HG03432 (cell line): ENCODE data around the gene PRR5L.
"Not testable (repeated sequence)": the region's sequence is repeated elsewhere in the genome, so short reads cannot be mapped to it uniquely, and the experiment has no call there.

Experiments used
- ATAC-seq: cut with Tn5 transposase; IDR thresholded peaks from one replicate; pipeline ENCODE4 v1.9.1; 2021; ENCODE audit warnings: mild to moderate bottlenecking, moderate library complexity; ENCODE audit not compliant: unreplicated experiment

The PRR5L gene

DNA sequence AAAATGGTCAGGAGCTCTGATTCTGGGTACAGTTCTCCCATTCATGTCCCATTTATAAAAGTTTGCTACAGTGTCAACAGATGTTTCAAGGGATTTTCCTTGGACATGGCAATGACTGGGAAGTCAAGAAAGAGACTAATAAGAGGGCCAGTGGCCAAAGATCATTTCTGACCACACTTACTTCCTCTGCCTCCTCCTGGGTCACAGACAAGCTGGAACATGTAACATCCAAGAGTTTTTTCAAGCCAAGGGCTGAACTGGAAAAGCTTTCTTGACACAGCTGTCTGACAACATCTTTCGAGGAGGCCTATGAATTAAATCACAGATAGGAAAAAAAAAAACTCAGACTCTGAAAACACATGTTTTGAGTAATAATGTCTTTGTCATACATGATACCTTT lies 15.6 kb upstream of the PRR5L start:
- ATAC-seq: no peak

DNA sequence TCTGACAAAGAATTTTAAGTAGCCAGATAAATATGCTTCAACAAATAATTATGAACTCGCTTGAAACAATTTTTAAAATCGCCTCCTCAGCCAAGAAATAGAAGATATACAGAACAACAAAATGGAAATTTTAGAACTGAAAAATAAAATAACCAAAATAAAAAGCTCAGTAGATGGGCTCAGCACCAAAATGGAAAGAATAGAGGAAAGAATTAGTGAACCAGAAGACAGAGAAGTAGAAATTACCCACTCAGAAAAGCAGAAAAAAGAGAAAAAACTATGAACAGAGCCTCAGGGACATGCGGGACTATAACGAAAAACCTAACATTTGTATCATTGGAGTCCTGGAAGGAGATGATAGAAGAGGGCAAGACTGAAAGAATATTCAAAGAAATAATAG lies 14.2 kb upstream of the PRR5L start:
- no peak for ATAC-seq

DNA sequence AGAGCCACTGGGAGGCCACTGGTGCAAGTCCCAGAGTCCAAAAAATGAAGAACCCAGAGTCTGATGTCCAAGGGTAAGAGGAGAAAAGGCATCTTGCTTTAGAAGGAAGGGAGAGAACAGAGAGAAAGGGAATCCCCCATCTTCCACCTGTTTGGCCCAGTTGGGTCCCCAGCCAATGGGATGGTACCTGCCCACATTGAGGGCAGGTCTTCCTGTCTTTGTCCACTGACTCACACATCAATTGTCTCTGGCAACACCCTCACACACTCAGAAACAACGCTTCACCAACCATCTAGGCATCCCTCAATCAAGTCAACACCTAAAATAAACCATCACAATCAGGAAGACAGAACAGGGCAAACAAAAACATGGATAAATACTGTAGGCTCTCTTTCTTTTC lies 13.2 kb upstream of the PRR5L start:
- ATAC-seq: no peak

DNA sequence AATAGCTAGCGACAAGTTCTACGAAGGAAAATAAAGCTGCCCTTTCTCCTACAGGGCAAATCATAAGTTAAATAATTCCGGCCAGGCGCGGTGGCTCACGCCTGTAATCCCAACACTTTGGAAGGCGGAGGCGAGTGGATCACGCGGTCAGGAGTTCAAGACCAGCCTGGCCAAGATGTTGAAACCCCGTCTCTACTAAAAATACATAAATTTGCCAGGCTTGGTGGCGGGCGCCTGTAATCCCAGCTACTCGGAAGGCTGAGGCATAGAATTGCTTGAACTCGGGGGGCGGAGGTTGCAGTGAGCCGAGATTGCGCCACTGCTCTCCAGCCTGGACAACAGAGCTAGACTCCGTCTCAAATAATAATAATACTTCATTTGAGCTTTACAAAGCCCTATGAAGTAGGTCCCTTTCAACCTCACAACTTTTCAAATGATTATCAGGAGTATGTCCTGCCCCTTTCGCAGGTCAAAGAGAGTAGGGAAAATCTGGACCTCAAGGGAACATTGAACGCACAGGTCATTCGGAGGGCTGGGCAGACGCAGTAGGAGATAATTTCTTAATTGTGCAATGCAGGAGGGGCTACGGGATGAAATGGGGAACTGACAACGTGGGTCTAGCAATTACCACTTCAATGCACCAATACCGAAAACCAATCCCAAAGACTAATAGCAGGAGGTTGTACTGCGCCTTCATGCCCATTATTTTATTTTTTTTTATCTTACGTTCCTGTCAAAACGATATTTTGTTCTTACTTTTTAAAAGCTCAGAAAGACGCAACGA lies 7.5 kb upstream of the PRR5L start:
- no peak for ATAC-seq

DNA sequence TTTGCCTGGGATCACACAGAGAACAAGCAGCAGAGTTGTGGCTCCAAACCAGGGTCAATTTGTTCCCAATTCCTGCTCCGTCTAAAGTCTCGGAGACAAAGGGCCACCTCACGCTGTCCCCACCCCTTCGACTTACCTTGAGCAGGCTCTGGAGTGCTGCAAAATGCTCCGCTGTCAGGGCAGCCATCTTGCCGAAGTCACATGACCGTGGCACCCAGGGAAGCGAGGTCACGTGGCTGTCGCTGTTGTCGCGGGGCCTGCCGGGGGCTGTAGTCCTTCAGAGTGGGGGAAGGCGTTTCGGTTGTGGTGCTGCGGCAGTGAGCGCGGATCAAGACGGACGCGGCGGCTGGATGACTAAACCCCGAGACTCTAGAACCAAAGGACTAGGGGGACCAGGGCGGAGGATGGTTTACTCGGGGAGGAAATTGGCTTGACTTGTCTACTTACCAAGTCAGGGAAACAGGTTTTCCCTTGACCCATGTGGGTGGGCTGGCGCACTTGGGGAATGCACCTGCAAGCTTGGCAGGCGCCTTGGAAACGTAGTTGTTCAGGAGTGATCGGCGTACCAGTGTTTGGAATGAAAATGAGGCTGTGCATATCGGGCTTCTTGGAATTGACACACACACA lies 6.7 kb upstream of the PRR5L start, which contains the start of gene COMMD9:
COMMD9 (minus strand) TSS at position 199 of the 627 bp plus-strand sequence; CDS start at position 187, 12 bp downstream.
- ATAC-seq: peak; percentile 100

DNA sequence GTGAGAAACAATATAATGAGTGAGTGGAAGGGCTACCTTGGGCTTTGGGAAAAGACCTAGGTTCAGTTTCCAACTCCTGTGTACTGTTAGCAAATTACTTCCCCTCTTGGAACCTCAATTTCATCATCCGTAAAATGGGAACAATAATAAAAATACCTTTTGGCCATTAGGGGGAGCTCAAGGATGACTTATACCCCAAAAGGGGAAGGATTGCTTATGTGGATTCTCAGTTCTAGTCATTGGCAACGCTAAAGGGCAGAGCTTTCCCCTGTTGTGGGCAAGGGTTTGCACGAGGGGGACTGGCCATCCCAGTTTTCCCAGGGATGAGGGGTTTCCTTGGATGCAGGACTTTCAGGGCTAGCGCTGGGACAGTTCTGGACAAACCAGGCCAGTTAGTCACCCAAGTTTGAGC lies 3.8 kb upstream of the PRR5L start:
- peak; percentile 24 for ATAC-seq

DNA sequence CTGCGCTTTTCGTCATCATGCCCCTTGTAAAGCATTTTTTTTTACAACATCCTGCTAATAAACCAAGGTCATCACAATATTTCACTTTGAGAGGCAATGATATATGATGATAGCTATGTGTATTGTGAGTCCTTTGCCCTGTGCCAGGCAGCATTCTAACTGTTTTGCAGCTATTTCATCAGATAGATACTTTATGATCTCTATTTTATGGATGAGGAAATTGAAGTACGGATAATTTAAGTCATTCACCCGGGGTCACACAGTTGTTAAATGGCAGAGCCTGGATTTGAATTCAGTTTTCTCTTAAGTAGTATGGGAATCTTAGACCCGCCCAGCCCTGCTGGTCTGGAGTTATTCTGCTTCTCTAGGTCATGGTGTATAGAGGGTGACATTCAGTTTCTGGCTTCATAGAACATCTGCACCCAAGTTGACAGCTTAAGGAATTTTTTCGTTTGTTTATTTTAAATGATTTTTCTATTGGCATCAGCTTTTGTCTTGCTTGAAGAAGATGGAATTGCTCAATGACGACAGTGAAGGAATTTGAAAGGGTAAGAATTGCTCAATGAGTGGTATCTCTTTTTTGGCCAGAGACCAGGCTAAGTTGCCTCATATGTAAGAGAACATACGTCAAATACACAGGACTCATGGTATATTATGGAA lies 926 bp downstream of the PRR5L start:
- no peak for ATAC-seq

DNA sequence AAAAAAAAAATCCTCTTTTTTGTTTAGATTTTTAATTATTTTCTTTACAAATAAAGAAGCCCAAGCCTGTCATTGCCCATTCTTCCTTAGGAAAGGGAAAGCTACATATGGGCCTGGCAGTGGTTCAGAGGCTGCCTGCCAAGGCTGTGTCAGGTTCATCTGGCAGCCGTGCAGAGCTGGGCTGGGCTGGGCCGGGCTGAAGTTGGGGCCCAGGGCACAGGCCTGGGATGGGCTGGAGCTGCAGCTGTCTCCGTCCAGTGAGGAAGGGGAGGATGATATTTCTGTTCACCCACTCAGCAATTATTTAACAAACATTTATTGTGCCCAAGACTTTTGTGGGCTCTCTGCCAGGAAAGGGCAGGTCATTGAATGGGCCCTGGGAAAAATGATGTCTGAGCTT lies 4.6 kb downstream of the PRR5L start:
- no peak for ATAC-seq

DNA sequence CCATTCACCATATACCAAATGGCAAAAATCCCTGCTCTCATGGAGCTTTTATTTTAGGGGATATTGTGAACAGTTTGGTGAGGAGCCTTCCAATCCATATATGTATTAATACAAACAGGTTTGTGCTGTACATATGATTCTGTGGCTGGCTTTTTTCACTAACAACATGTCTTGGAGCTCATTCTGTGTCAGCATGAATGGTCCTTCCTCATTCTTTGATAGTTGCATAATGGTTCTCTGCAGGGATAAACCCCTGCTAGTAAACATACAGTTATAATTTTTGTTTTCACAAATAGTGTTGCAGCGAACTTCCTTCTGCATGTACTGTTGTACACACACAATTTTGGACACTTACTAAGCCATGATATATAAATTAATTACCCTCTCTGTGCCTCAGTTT lies 8.3 kb downstream of the PRR5L start:
- ATAC-seq: no peak

DNA sequence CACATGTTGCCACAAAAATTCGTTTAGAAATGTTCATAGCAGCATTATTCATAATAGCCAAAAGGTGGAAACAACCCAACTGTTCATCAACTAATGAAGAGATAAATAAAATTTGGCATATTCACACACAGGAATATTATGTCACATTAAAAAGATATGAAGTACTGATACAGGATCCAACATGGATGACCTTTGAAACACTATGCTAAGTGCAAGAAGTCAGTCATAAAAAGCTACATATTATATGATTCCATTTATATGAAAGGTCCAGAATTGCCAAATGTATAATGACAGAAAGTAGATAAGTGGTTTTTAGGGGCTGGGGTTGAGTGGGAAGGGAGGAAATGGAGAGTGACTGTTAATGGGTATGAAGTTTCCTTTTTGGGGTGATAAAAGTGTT lies 9.0 kb downstream of the PRR5L start:
- ATAC-seq: no peak

DNA sequence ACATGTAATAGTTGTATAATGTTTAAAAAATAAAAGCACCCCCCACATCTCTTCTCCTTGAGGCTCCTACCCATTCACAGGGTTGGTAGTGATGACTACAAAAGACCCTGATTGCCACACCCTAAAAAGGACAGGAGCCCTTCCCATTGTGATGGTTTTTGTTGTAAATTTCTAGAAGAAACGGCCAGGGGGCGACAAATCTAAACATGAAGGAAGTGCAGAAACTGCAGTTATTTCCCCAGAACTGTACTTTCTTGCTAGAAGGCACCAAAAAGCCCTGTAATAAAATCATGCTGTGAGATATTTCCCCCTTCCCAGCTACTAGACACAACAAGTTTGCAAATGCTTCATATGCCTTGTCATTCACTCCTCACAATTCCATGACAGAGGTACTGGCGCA lies 10.8 kb downstream of the PRR5L start:
- no peak for ATAC-seq

DNA sequence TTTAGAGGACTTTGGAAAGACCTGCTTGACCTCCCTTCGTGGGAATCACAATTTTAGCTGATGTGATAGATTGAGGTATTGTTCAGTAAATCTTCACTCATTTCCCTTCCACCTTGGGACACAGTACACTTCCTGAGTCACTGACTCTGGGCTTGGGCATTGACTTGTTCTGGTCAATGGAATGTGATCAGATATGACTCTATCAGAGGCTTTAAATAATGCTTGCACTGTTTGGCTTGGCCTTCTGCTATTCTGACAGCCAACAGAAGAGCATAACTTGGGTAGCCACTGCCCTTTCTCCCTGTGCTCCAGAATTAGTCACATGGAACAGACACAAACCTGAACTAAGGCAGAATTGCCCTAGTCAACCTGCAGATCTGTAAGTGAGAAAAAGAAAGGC lies 12.5 kb downstream of the PRR5L start:
- ATAC-seq: no peak

DNA sequence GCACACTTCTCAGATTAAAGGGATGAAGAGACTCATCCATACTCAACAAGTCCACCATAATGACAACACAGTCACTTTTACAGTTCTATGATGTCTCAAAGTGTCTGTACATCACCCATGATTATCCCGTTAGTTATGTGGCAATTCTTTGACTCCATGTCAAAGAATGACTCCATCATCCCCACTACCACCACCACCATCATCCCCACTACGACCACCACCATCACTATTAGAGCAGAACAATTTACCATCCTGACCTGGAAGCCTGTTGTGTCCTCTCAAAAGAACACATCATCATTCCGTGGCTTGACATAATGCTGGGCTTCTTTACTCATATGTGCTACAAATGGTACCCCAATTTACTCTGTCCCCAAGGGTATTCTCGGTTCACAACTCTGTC lies 13.7 kb downstream of the PRR5L start:
- ATAC-seq: no peak

DNA sequence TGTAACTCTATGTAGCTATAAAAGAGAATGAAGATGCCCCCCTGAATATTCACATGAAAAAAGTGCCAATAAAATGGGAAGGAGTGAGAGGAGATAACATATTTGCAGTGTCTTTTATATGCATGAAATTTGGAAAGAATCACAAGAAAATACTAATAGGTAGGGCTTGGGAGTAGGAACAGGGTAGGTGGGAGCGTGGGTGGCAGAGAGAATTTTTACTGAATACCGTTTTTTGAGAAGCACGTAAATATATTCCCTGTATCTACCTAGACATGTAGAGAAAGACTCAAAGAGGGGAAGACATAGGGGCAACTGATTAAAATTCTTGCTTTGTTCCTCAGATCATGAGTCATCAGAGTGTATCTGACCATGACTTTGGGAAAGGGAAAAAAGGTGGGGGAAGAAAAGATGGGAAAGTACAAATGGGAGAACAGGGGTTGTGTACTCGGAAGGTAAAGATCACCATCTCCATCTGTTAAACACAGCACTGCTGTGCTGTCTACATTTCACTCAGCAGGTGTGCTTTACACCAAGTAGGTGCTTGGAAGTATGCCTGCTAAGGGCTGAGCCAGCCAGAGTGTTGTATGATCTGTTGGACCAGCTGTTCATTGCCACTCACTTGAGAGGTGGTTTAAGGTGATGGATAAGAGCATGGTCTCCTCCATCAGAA lies 16.0 kb downstream of the PRR5L start:
- ATAC-seq: peak; percentile 7

DNA sequence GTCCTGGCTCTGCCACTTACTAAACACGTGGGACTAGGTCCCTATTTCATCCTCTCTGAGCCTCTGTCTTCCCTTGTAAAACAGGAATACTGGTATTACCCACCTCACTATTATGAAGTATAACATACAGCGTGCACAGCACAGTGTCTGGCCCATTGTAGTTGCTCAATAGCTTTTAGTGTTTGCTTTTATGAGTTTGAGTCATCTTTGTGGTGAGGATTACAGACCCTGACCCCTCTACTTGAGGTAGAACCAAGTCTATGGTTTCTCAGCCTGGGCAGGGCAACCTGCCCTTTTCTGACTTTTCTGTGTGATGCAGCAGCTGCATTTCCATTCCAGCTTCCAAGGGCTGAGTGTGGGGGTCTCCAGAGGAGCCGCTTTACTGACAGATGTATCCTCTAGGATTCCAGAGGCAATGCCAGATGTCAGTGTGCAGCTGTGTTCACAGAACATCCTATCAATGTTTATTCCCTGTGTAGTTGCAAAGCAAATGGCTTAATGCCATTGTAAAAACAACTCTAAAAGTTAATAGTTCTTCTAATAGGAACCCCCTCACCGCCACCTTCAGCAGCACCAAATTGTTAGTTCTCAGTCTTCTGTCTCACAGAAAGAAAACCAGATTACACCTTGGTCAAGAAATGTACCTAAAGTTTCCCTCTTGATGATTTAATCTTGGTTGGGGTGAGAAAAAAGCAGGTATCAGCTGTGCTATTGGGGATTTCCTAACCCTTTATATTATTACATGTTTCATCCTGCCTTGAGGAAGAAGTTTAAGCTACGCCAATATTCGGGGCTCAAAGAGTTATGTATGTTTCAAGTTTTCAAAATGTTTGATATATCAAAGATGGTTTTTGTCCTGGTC lies 16.8 kb downstream of the PRR5L start:
- peak; percentile 31 for ATAC-seq

DNA sequence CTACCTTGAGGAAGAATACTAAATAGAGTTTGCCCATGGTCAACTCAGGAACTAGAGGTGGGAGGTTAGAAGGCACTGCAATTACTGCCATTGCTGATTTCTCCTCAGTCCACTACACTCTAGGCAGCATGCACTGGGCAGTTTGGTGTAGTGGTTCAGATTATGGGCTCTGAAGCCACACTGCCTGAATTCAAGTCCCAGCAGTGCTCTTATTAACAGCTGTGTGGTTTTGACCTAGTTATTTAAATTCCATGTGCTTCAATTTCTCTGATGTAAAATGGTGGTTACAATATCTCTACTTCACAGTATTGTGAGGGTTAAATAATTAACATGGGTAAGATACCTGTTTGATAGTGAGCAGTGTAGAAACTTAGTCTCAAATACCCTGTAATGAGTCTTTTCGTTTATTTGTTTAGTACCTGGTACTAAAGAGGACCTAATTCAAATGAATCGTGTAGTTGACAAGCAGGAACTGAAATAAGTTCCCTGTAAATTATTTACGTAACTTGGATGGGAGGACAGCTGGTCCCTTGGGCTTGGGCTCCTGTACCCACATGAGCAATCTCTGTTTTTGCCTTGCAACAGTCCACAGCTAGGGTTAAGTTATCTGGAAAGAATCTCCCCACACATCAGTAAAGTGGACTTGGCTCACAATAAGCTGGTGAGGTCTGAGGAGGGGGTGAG lies 17.8 kb downstream of the PRR5L start:
- peak; percentile 82 for ATAC-seq

DNA sequence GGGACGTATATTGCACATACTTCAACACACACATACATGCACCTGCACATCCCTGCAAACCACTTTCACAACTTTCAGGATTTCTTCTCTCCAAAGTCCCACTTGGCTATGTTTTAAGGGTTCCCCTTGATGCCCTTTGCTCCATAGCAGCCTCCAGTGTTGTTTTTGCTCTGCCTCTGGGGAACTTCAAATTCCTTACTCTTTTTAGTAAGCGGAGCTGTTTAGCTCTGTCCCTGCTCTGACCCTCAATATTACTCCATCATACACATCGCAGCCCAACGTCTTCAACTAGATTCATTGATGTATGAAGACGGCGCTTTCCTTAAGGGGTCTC lies 18.3 kb downstream of the PRR5L start:
- ATAC-seq: no peak

DNA sequence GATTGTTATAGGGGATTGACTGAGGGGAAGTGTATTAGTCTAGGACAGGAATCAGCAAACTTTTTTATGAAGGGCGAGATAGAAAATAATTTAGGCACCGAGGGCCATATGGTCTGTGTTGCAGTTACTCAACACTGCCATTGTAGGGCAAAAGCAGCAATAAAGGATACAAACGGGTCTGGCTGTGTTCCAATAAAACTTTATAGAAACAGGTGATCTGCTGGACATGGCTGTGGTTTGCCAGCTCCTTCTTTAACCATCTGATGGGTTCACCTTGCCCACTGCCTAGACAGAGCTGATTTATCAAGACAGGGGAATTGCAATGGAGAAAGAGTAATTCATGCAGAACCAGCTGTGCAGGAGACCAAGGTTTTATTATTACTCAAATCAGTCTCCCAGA lies 20.0 kb downstream of the PRR5L start:
- ATAC-seq: no peak

DNA sequence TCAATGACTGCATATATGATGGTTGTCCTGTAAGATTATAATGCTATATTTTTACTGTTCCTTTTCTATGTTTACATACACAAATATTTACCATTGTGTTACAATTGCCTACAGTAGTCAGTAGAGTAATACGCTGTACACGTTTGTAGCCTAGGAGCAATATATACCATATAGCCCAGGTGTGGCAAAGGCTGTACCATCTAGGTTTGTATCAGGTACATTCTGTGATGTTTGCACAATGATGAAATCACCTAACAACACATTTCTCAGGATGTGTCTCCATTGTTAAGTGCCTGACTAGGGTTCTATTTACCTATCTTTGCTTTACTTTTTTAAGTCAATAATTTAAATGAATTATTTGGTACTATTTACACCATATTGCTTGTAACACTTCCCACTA lies 21.9 kb downstream of the PRR5L start:
- ATAC-seq: no peak

DNA sequence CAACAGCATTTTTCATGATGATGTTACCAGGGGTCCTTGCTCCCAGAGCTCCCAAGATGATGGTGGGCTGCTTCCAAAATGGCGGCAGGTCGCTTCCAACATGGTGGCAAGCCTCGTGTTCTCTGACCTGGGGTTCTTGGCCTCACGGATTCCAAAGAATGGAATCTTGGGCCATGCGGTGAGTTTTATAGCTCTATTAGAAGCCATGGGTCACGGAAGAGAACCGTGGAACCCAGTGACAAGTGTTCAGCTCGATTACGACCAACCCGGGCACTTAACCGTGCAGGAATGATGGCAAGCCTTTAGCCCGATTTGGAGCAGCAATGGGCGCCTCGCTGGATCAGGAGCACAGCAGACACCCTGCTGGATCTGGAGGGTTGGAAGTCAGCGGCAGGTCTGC lies 28.9 kb downstream of the PRR5L start:
- not testable (repeated sequence) for ATAC-seq
